SKM-1 (cell line): Measurements from ENCODE around the gene LTBP1.
A peak's percentile ranks its signal among the peaks of the same experiment; 100 is the strongest.

Experiments
- DNase-seq: peaks from one replicate; lab custom pipeline; 2025; ENCODE audit not compliant: unreplicated experiment; lab: John Stamatoyannopoulos, UW

LTBP1 gene

DNA sequence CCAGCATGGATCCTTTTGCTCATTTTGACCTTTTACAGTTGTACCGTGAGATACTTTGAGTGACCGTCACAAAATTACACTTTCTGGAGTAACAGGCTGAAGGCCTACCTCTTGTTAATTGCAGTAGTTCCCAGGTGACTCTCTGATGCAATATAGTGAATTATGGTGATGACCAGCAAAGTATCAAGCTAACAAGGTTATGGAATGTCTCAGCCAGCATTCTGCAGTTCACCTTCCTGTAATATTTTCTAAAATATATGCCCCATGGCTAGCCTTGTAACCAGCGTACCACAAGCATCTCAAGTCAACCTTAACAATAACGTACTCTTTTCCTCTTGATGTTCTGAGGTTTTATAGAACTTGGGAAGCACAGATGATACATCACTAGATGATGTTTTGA lies 234.7 kb downstream of the LTBP1 start:
- DNase-seq: no peak

DNA sequence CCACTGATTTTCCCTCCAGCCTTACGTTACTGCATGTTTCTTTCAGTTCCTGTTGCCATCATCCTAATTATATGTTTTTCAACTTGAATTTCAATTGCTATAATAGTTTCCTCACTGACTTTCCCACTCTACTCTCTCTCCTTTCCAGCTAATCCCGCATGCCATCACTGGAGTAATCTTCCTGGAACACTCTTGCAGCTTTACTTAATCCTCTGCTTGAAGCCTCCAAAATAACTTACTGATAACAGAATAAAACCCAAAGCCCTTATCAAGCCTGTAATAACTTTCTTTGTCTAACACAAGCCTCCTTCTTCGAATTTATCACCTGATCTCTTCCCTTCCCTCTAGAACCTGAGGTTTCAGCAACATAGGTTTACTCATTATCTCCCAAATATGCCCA lies 237.3 kb downstream of the LTBP1 start:
- no peak for DNase-seq

DNA sequence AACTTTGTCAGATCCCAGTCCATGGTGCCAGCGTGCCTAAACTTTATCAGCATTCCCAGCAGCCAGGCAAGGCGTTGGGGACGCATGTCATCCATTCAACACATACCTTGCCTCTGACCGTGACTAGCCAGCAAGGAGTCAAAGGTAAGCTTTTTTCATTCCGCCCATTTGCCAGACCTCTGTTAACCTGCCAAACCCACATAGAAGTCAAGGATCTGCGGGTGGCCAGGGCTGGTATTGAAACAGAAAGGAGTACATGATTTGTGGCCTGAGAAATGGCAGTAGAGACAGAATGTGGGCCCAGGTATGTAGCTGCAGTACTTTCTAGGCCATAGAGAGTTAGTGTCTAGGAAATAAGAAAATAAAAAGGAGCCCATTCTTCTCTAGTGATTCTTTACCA lies 240.2 kb downstream of the LTBP1 start:
- DNase-seq: no peak

GRCh38 chr2:33188799-33189198 lies 242.0 kb downstream of the LTBP1 start:
- DNase-seq: no peak

DNA sequence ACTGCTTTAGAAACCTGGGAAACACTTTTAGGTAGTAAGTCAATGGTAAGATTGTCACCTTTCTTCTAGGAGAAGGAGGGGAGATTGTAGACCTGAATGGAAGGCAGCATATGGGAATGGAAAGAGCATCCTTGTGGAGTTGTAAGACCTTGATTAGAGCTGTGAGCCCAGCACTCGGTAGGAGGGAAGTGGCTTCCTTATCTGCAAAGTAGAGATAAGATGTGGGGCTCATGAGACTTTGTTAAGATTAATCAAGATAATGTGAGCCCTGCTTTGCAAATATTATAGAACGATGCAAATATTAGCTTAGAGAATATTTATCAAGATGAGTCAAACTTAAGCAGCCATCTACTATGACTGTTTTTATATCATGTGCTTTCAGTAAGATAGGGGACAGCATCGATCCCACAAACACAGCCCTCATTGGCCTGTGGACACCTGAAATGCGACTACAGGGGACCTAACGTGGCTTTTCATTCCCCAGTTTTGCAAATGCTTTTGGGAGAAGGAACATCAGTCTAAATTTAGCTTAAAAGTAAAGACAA lies 243.7 kb downstream of the LTBP1 start:
- no peak for DNase-seq

DNA sequence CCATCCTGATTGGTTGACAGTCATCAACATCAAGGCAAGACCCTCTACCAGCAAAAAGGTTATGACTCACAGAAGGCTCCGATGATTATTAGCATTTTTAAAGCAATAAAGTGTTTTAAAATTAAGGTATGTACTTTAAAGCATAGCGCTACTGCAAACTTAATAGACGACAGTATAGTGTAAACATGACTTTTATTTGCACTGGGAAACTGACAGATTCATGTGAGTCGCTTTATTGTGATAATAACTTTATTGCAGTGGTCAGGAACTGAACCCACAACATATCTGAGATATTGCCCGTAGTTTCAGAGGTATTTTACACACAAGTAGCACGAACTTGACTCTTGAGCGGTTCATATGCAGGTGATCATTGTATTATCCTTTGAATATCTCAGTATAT lies 249.1 kb downstream of the LTBP1 start:
- DNase-seq: no peak

DNA sequence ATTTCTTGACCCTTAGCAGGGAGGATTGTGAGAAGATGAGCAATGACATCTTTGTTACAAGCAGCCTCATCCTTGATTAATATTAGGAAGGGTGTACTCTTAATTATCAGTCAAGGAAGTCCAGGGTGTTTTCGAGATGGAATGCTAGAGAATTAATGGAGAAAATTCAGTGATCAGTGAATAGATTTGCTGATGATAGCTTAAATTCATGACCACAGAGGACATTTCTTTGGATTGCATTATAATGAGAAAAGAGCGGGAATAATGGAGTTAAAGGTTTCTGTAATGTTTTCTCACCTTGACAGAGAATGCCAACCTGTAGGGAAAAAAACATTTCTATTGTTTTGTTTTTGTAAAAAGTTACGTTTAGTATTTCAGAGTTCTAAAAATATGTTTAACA lies 249.9 kb downstream of the LTBP1 start:
- DNase-seq: no peak

- no peak for DNase-seq
These were observed 250.6 kb downstream of the LTBP1 start for GRCh38 chr2:33197198-33197938.

- DNase-seq: no peak
These were observed 256.1 kb downstream of the LTBP1 start for GRCh38 chr2:33202641-33203522.

DNA sequence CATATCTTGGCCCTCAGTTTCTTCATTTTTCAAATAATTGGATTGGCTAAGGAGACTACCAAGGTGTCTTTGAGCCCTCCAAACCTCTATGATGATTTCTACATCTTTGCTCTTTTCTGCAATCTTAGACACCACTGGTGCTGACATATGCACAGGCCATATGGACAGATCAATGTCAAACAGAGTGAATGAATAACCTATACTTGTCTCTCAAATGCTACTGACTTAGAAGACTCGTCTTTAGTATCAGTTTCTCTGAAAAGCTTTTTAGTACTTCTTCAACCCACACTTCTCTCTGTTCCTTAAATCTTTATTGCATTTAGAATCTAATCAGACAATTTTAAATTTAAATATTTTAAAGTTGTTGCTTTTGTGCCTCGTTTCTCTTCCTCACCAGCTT lies 258.2 kb downstream of the LTBP1 start:
- no peak for DNase-seq

DNA sequence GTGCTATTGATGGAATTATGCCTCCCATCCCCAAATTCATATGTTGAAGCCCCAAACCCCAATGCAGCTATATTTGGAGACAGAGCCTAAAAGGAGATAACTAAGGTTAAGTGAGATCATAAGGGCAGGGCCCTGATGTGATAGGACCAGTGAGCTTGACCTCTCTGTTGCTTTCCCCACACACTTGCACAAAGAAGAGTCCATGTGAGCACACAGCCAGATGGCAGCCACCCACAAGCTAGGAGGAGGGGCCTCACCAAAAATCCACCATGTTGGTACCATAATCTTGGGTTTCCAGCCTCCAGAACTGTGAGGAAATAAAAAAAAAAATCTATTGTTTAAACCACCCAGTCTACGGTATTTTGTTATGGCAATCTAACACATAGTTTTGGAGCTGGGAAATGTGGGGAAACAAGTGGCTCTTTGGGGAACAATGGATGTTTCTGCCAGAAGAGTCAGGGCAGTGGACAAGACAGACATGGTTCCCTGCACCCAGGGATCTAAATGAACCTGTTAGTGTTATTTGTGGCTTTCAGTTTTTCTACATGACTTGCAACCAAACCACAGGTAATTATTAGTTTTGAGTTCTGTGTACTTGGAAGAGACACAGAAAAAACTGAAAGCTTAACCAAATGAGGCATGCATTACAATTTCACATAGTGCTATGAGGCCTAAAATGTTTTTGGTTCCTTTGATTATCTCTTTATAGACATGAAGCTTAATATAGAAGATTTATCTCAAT lies 259.1 kb downstream of the LTBP1 start:
- DNase-seq: no peak

GRCh38 chr2:33207151-33207740 lies 260.5 kb downstream of the LTBP1 start:
- DNase-seq: no peak

DNA sequence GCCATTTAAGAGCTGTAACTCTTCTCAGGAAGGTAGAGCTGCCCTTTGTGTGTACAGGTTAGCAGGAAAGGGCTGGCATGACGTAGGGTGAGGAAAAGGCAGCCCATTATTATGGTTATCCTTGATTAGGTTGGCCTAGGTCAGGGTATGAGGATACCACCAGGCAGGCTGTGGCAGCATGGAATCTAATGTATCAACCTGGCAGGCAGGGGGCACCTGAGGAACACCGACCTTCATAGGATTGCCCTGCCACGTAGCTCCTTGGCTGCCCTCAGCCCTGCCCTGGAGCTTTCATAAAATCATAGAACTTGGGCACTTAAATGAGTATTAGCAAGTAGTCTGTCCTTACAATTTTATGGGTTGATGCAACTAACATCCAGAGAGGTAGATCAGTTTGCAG lies 261.6 kb downstream of the LTBP1 start:
- DNase-seq: no peak

- no peak for DNase-seq
These were observed 263.2 kb downstream of the LTBP1 start for GRCh38 chr2:33209976-33210375.

- peak; percentile 45 for DNase-seq
These were observed 263.9 kb downstream of the LTBP1 start for GRCh38 chr2:33210626-33211025.

DNA sequence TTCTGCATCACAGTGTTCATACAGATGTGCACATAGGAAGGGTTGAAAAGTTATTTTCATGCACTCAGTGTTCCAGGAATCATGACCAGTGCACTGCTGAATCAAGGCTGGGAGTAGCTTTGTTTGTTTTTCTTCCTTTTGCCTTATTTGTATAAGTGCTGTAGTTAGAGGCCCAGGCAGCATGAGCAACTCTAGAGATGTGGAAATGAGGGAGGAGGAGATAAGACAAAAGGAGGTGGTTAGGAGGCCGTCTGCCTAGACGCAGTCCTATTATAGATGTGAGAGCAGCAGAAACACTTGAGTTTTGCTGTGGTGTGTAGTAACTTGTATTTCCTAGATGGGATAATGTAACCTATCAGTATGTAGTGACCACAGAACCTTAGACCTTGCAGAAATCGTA lies 265.4 kb downstream of the LTBP1 start:
- no peak for DNase-seq

GRCh38 chr2:33213244-33213643 lies 266.5 kb downstream of the LTBP1 start:
- no peak for DNase-seq

DNA sequence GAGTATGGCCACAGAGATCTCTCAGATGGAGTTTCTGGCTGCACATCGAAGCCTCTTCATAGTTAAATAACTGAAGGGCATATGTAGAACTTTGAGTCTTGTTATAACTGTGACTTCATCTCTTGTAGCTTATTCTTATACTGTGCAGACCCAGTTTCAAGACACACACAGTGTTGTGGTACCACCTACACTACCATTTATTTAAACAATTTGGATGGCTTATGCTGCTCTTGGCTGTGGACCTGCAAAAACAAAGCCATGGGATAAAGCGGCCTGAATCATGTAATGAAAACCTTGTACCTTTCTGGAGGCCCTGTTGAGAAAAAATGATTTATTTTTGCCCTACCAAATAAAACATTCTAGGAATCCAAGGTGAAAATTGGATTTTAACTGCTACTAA lies 266.9 kb downstream of the LTBP1 start:
- DNase-seq: no peak

DNA sequence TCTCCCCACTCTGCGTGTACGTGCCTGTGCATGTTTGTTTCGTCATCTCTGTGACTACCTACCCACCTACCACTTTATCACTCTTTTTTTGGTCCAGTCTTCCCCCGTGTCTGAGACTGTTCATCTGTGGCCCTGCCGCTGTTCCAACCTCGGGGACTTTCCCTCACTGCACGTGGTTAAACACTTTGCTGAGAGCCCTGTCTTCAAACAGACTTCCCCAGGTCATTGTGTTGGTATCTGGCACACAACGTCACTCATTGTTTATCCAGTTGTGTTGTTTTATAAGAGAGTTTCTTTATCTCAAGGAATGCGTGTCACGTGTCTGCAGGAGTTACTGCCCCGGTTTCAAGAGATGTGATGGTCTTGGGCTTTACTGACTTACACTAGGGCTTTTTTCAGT lies 267.7 kb downstream of the LTBP1 start:
- DNase-seq: no peak

GRCh38 chr2:33214857-33215256 lies 268.1 kb downstream of the LTBP1 start:
- no peak for DNase-seq

- DNase-seq: no peak
These were observed 268.5 kb downstream of the LTBP1 start for GRCh38 chr2:33215299-33215698.
